Activated naive CD4-positive, alpha-beta T cell treated with anti-CD3 and anti-CD28 coated beads, Interleukin-2, amount 10 ng/mL, durations not matched to agents 7 days and 5 days (primary cell): ENCODE data around the gene DZIP1.
A peak's percentile ranks its signal among the peaks of the same experiment; 100 is the strongest.
"Not testable (repeated sequence)": the region's sequence is repeated elsewhere in the genome, so short reads cannot be mapped to it uniquely, and the experiment has no call there.

ENCODE experiments used
- CTCF ChIA-PET: fragments of 350-600 bp; sonication (Branson Sonifier 250); formaldehyde crosslinking; loops from one replicate; lab custom pipeline; 2021; ENCODE audit warnings: antibody characterized with exemption; lab: Charles Lee
- DNase-seq: peaks from one replicate; pipeline ENCODE4 v3.0.0-alpha.2; 2020
- H3K27ac Mint-ChIP-seq: one replicate; pipeline ENCODE4 v1.8.0; 2021; ENCODE audit warnings: mild to moderate bottlenecking, moderate library complexity, mixed read lengths
- H3K27me3 Mint-ChIP-seq: one replicate; pipeline ENCODE4 v1.8.0; 2021; ENCODE audit warnings: mild to moderate bottlenecking, mixed read lengths
- H3K36me3 Mint-ChIP-seq: one replicate; pipeline ENCODE4 v1.8.0; 2021; ENCODE audit warnings: mixed read lengths
- H3K4me1 Mint-ChIP-seq: one replicate; pipeline ENCODE4 v1.8.0; 2021; ENCODE audit warnings: mixed read lengths
- H3K4me3 Mint-ChIP-seq: one replicate; pipeline ENCODE4 v1.8.0; 2021; ENCODE audit warnings: mild to moderate bottlenecking, moderate library complexity, mixed read lengths
- H3K9me3 Mint-ChIP-seq: one replicate; pipeline ENCODE4 v1.8.0; 2021; ENCODE audit warnings: mixed read lengths

Gene DZIP1

GRCh38 chr13:95644601-95645052, at the start of gene DZIP1:
Gene DZIP1 (minus strand): TSS chr13:95644706. CDS start chr13:95642029, 2,677 bp downstream.
- DNase-seq, result peak; percentile 57
- CTCF ChIA-PET, result no interaction called here
- Mint-ChIP-seq H3K4me1 (peaks cover 12% of the 10 kb centered on the region), H3K36me3 (no peaks in the 10 kb centered on the region), H3K27ac (no peak within 1 kb of the TSS), H3K9me3 (no peaks in the 10 kb centered on the region), H3K27me3 (peaks cover 66% of the 10 kb centered on the region), H3K4me3 (peak within 1 kb of the TSS; percentile 66)

DNA sequence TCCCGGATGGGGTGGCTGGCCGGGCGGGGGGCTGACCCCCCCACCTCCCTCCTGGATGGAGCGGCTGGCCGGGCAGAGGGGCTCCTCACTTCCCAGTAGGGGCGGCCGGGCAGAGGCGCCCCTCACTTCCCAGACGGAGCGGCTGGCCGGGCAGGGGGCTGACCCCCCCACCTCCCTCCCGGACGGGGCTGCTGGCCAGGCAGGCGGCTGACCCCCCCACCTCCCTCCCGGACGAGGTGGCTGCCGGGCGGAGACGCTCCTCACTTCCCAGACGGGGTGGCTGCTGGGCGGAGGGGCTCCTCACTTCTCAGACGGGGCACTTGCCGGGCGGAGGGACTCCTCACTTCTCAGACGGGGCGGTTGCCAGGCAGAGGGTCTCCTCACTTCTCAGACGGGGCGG, 46.5 kb upstream of the DZIP1 start:
- CTCF ChIA-PET, H3K27me3 Mint-ChIP-seq, H3K4me3 Mint-ChIP-seq, DNase-seq, H3K27ac Mint-ChIP-seq: not testable (repeated sequence)
- Mint-ChIP-seq H3K4me1 (peaks cover 20% of the 10 kb centered on the region), H3K9me3 (peaks cover 30% of the 10 kb centered on the region), H3K36me3 (peaks cover 27% of the 10 kb centered on the region)

GRCh38 chr13:95689582-95689926, 45.0 kb upstream of the DZIP1 start:
- CTCF ChIA-PET, result interaction anchor here (0.7 kb wide), 1 partner anchor 57 kb away, joined by 3 read pairs; no protein-coding TSS in a partner anchor
- no peak for DNase-seq
- Mint-ChIP-seq H3K9me3 (peaks cover 34% of the 10 kb centered on the region), H3K36me3 (peaks cover 35% of the 10 kb centered on the region), H3K4me3 (no peak overlapping the region), H3K4me1 (peaks cover 20% of the 10 kb centered on the region), H3K27me3 (no peaks in the 10 kb centered on the region), H3K27ac (peak overlapping the region; percentile 61)

DNA sequence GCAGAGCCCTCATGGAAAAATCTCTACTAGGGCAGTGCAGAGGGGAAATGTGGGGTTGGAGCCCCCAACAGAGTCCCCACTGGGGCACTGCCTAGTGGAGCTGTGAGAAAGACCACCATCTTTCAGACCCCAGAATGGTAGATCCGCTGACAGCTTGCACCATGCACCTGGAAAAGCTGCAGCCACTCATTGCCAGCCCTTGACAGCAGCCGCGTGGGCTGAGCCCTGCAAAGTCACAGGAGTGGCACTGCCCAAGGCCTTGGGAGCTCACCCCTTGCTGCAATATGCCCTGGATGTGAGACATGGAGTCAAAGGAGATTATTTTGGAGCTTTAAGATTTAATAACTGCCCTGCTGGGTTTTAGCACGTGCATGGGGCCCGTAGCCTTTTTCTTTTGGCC, 40.5 kb upstream of the DZIP1 start:
- CTCF ChIA-PET, H3K27ac Mint-ChIP-seq, DNase-seq, H3K27me3 Mint-ChIP-seq, H3K4me3 Mint-ChIP-seq: not testable (repeated sequence)
- Mint-ChIP-seq H3K9me3 (peaks cover 38% of the 10 kb centered on the region), H3K36me3 (peaks cover 49% of the 10 kb centered on the region), H3K4me1 (peaks cover 26% of the 10 kb centered on the region)

GRCh38 chr13:95684418-95684817, 39.9 kb upstream of the DZIP1 start:
- Mint-ChIP-seq H3K27me3 (no peaks in the 10 kb centered on the region), H3K9me3 (peaks cover 36% of the 10 kb centered on the region), H3K4me3 (no peak overlapping the region), H3K4me1 (peaks cover 28% of the 10 kb centered on the region), H3K27ac (no peak overlapping the region), H3K36me3 (peaks cover 46% of the 10 kb centered on the region)
- CTCF ChIA-PET, result no interaction called here
- DNase-seq, result no peak

DNA sequence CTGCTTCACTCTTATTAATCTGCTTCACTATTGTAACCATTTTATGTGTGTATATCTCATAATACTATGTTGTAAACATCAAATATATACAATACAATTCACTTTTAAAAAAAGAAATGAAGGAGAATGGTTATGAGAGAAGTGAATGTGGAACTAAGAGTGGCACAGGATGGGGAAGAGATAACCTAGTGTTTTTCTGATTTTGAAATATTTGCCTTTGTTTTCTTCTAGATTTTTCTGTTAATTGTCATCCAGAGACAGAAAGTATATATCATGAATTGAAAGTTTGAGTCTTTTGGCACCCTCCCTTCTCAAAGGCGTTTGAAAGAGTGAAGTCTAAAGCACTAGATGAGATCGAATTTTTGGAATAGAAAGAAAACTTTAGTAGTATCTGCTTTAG, 35.2 kb upstream of the DZIP1 start:
- CTCF ChIA-PET, result interaction anchor here (1.1 kb wide), 1 partner anchor 154 kb away, joined by 3 read pairs; no protein-coding TSS in a partner anchor
- no peak for DNase-seq
- H3K9me3 Mint-ChIP-seq, result peaks cover 4% of the 10 kb centered on the region
- peaks cover 4% of the 10 kb centered on the region for H3K27me3 Mint-ChIP-seq
- no peak overlapping the region for H3K4me3 Mint-ChIP-seq
- peaks cover 44% of the 10 kb centered on the region for H3K4me1 Mint-ChIP-seq
- H3K36me3 Mint-ChIP-seq, result peaks cover 18% of the 10 kb centered on the region
- no peak overlapping the region for H3K27ac Mint-ChIP-seq

DNA sequence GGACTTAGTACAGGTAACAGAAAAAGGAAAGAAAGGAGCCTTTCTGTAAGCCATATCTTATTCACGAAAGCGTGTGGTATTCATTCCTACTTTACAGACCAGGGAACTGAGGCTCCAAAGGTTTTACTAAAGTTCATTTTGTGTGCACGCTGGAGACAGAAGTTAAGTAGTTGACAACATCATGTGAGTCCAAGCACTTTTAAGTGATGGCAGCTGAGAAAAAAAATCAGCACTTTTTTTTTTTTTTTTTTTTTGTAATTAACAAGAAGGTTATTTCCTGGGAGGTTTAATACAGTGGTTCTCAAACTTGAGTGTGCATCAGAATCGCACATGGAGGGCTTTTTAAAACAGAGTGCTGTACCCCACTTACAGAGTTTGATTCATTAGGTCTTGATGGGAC, 34.5 kb upstream of the DZIP1 start:
- peaks cover 4% of the 10 kb centered on the region for H3K27me3 Mint-ChIP-seq
- H3K4me1 Mint-ChIP-seq, result peaks cover 47% of the 10 kb centered on the region
- peaks cover under 1% of the 10 kb centered on the region for H3K9me3 Mint-ChIP-seq
- H3K27ac Mint-ChIP-seq, result peak overlapping the region; percentile 53
- no peak for DNase-seq
- H3K36me3 Mint-ChIP-seq, result peaks cover 14% of the 10 kb centered on the region
- CTCF ChIA-PET, result interaction anchor here (1.1 kb wide), 1 partner anchor 155 kb away, joined by 3 read pairs; no protein-coding TSS in a partner anchor
- H3K4me3 Mint-ChIP-seq, result peak overlapping the region; percentile 92

DNA sequence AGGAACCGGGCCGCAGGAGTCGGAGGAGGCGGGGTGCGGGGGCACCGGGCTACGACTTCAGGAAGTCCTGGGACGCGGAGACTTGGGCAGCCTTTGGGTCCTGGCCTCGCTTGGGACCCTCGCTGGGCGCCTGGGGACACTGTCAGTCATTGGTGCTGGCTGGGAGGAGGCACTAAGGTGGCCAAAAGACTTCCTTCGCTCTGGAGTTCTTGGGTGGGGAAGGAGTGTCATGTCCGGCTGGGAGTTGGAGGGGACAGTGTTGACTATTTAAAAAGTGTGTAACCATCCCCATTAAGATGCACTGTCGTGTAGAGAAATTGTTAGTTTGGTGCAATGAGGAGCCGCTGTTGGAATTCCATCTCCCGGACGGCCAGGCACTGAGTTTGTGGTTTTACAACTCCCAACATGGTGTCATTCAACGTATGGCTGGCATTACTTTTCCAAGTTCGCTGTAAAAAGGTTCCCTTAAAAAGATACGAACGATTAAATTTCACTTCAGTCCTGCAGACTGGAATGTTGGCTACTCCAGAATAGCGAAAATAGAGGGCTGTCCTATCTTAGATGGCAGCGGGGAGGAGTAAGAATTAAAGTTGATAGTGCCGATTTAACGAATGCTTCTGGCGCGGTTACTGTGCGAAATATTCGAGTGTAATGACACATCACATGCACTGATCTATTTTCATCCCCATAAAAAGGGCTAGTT, 33.2 kb upstream of the DZIP1 start:
- Mint-ChIP-seq H3K9me3 (no peaks in the 10 kb centered on the region), H3K27me3 (peaks cover 4% of the 10 kb centered on the region), H3K4me3 (peak overlapping the region; percentile 92), H3K27ac (peak overlapping the region; percentile 87), H3K36me3 (peaks cover 9% of the 10 kb centered on the region), H3K4me1 (peaks cover 50% of the 10 kb centered on the region)
- CTCF ChIA-PET, result no interaction called here
- DNase-seq, result no peak

DNA sequence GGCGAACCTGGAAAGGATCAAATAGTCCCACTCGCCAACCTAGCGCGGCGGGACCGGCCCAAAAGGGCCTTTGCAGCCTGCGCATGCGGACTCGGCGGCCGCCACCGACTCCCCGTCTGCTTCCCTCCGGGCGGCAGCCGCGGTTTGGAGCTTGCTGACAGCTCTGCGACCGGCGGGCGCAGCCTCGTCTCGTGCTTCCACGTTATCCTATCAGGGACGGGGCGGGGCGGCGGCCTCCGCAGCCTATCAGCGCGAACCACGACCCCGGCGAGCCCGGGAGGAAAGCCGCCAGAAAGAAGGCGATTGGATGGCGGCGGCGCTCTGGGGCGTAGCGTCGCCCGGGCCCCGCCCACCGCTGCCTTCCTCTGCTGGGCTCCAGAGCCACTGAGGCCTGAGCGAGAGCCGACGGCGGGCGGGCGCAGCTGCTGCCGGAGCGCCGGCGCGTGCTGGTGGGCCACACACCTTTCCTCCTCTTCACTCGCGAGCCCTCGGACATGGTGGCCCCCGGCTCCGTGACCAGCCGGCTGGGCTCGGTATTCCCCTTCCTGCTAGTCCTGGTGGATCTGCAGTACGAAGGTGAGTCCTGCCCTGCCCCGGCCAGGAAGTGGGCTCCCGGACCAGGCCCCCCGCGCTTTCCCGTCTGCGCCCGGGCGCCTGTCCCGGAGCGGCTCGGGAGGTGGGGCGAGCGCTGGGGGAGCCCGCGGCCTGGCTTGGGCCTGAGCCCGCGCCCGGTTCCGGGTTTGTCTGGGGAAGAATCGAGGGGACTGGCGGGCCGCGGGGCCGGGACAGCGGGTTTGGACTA, 32.5 kb upstream of the DZIP1 start, which contains the start of gene DNAJC3:
Gene DNAJC3, plus strand, starts transcription at position 378 of the 802 bp plus-strand sequence. Its CDS starts 117 bp downstream, at position 495.
- peak; percentile 98 for DNase-seq
- H3K27me3 Mint-ChIP-seq, result peaks cover 4% of the 10 kb centered on the region
- peak within 1 kb of the TSS; percentile 92 for H3K27ac Mint-ChIP-seq
- peak within 1 kb of the TSS; percentile 92 for H3K4me3 Mint-ChIP-seq
- CTCF ChIA-PET, result no interaction called here
- peaks cover 1% of the 10 kb centered on the region for H3K9me3 Mint-ChIP-seq
- H3K36me3 Mint-ChIP-seq, result peaks cover 9% of the 10 kb centered on the region
- peaks cover 50% of the 10 kb centered on the region for H3K4me1 Mint-ChIP-seq

GRCh38 chr13:95676105-95676761, 31.7 kb upstream of the DZIP1 start:
- Mint-ChIP-seq H3K27me3 (peaks cover 4% of the 10 kb centered on the region), H3K36me3 (peaks cover 5% of the 10 kb centered on the region), H3K27ac (peak overlapping the region; percentile 92), H3K9me3 (peaks cover 1% of the 10 kb centered on the region), H3K4me3 (peak overlapping the region; percentile 92), H3K4me1 (peaks cover 50% of the 10 kb centered on the region)
- CTCF ChIA-PET, result no interaction called here
- DNase-seq, result peak; percentile 41

GRCh38 chr13:95671597-95671996, 27.1 kb upstream of the DZIP1 start:
- no peak for DNase-seq
- peaks cover 34% of the 10 kb centered on the region for H3K9me3 Mint-ChIP-seq
- no peak overlapping the region for H3K27ac Mint-ChIP-seq
- H3K4me1 Mint-ChIP-seq, result peaks cover 22% of the 10 kb centered on the region
- peaks cover 3% of the 10 kb centered on the region for H3K36me3 Mint-ChIP-seq
- CTCF ChIA-PET, result interaction anchor here (0.6 kb wide), 1 partner anchor 58 kb away, joined by 3 read pairs; no protein-coding TSS in a partner anchor
- no peak overlapping the region for H3K4me3 Mint-ChIP-seq
- H3K27me3 Mint-ChIP-seq, result peaks cover 3% of the 10 kb centered on the region

DNA sequence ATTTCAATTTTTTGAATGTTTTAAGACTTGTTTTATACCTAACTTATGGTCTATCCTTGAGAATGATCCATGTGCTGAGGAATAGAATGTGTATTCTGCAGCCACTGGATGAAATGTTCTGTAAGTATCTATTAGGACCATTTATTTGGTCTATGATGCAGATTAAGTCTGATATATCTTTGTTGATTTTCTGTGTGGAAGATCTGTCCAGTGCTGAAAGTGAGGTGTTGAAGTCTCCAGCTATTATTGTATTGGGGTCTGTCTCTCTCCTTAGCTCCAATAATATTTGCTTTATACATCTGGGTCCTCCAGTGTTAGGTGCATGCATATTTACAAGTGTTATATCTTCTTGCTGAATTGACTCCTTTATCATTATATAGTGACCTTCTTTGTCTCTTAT, 22.7 kb upstream of the DZIP1 start:
- CTCF ChIA-PET, H3K4me3 Mint-ChIP-seq, H3K36me3 Mint-ChIP-seq, H3K27ac Mint-ChIP-seq, H3K4me1 Mint-ChIP-seq, DNase-seq: not testable (repeated sequence)
- Mint-ChIP-seq H3K27me3 (peaks cover 11% of the 10 kb centered on the region), H3K9me3 (peaks cover 45% of the 10 kb centered on the region)

- Mint-ChIP-seq H3K27me3 (peaks cover 11% of the 10 kb centered on the region), H3K4me3 (no peak overlapping the region), H3K4me1 (no peaks in the 10 kb centered on the region), H3K9me3 (peaks cover 5% of the 10 kb centered on the region), H3K36me3 (no peaks in the 10 kb centered on the region), H3K27ac (no peak overlapping the region)
- CTCF ChIA-PET, result interaction anchor here (0.6 to 2.5 kb wide), 11 partner anchors 8 to 173 kb away, joined by 3 to 24 read pairs (median 6); no protein-coding TSS in a partner anchor
- no peak for DNase-seq
Observed at GRCh38 chr13:95660981-95661581, 16.6 kb upstream of the DZIP1 start.
